Activated CD8-positive, alpha-beta T cell treated with anti-CD3 and anti-CD28 coated beads for 36 hours (primary cell): ENCODE measurements around the gene CLASRP. TPM values are rescaled to one million over a fixed set of nuclear protein-coding genes. Genes with fewer than 3 reads are reported as not detected.

ENCODE experiments used
- ATAC-seq: fragments of 200-7000 bp; cut with Tn5 transposase; one replicate; pipeline ENCODE4 v1.10.0; 2021; ENCODE audit warnings: mild to moderate bottlenecking, moderate library complexity
- CTCF ChIA-PET: fragments of 350-600 bp; sonication (Branson Sonifier 250); formaldehyde crosslinking; loops from one replicate; lab custom pipeline; 2021; ENCODE audit warnings: antibody characterized with exemption; lab: Charles Lee
- POLR2A ChIA-PET: fragments of 350-600 bp; sonication (Branson Sonifier 250); formaldehyde crosslinking; loops from one replicate; lab custom pipeline; 2021; ENCODE audit warnings: antibody characterized with exemption; lab: Charles Lee
- DNase-seq: peaks from one replicate; pipeline ENCODE4 v3.0.0-alpha.2; 2020
- H3K27ac Mint-ChIP-seq: one replicate; pipeline ENCODE4 v1.8.0; 2021; ENCODE audit warnings: mild to moderate bottlenecking, mixed read lengths
- H3K27me3 Mint-ChIP-seq: one replicate; pipeline ENCODE4 v1.8.0; 2021; ENCODE audit warnings: mixed read lengths
- H3K36me3 Mint-ChIP-seq: one replicate; pipeline ENCODE4 v1.8.0; 2021; ENCODE audit warnings: low read depth, mixed read lengths
- H3K4me1 Mint-ChIP-seq: one replicate; pipeline ENCODE4 v1.8.0; 2021; ENCODE audit warnings: low read depth, mixed read lengths
- H3K4me3 Mint-ChIP-seq: one replicate; pipeline ENCODE4 v1.8.0; 2021; ENCODE audit warnings: mild to moderate bottlenecking, moderate library complexity, mixed read lengths
- H3K9me3 Mint-ChIP-seq: one replicate; pipeline ENCODE4 v1.8.0; 2021; ENCODE audit warnings: mixed read lengths
- intact Hi-C: fragments of 100-400 bp; cut with micrococcal nuclease; formaldehyde crosslinking; loops from one replicate; pipeline ENCODE4 v1.10.0; 2022
- total RNA-seq, 2 experiments: library from RNA; stranded (reverse); gene quantifications; one replicate each; pipeline ENCODE4 v1.2.3, GENCODE V29; 2021
- TF ChIP-seq, protein P1 (sequence below): fragments of 200-600 bp; IDR thresholded peaks from one replicate; pipeline ENCODE4 v1.8.0; 2022; ENCODE audit warnings: antibody characterized with exemption, mild to moderate bottlenecking

The CLASRP gene
- total RNA-seq, 2 experiments from 2014 or later: 72.7 to 80.5 TPM

DNA sequence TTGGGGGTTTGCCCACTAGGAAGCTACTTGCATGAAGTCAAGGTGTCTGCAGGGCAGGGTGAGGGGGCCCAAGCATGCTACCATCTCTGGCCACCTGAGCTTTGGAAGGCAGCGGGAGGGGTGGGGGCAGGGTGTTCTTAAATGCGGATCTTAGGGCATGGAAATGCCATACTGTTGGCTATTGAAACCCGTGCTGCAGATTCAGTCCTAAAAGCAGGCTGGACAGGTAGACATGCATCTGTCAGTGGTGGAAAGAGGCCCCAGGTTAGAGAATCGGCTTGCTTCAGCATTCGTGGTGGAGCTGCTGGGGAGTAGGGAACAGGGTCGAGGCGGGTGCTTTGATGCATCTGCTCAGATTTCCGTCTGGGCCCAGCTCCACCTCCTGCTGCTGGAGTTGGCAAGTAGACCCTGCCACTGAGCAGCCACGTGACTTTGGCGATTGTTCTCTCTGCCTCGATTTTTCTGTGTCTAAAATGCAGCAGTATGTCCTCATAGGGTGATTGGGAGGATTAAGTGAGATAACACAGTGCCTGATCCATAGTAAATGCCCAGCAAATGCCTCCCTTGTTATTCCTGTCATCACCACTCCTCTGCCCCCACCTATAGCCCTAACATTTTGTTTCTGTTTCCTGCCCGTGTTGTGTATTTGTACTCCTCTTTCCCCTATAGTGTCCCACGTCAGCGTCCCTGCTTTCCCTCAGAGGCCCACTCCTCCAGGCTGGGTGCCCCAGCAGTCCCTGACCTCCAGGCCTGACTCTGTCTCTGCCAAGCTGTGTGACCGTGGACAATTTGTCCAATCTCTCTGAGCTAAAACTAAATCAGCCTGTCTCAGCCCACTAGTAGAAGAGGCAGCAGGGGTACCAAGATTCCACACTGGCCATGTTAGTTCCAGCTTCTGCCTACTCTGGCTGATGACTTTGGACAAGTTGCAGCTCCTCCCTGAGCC, 59.9 kb downstream of the CLASRP start:
- ATAC-seq: no peak
- Mint-ChIP-seq H3K27me3 (no peaks in the 10 kb centered on the region), H3K36me3 (peaks cover 12% of the 10 kb centered on the region), H3K4me1 (peaks cover 64% of the 10 kb centered on the region), H3K9me3 (no peaks in the 10 kb centered on the region), H3K27ac (peak overlapping the region; percentile 40), H3K4me3 (no peak overlapping the region)
- ChIA-PET CTCF (interaction anchor here (0.9 to 1.4 kb wide), 4 partner anchors 26 to 88 kb away, joined by 3 to 4 read pairs (median 3); no protein-coding TSS in a partner anchor), POLR2A (interaction anchor here (1.0 to 1.6 kb wide), 5 partner anchors 9 to 20 kb away, joined by 3 to 7 read pairs (median 3); no protein-coding TSS in a partner anchor)
- TF ChIP-seq, protein P1, sequence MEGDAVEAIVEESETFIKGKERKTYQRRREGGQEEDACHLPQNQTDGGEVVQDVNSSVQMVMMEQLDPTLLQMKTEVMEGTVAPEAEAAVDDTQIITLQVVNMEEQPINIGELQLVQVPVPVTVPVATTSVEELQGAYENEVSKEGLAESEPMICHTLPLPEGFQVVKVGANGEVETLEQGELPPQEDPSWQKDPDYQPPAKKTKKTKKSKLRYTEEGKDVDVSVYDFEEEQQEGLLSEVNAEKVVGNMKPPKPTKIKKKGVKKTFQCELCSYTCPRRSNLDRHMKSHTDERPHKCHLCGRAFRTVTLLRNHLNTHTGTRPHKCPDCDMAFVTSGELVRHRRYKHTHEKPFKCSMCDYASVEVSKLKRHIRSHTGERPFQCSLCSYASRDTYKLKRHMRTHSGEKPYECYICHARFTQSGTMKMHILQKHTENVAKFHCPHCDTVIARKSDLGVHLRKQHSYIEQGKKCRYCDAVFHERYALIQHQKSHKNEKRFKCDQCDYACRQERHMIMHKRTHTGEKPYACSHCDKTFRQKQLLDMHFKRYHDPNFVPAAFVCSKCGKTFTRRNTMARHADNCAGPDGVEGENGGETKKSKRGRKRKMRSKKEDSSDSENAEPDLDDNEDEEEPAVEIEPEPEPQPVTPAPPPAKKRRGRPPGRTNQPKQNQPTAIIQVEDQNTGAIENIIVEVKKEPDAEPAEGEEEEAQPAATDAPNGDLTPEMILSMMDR: no peak
- no peak for DNase-seq
- intact Hi-C loops: no loop called here

DNA sequence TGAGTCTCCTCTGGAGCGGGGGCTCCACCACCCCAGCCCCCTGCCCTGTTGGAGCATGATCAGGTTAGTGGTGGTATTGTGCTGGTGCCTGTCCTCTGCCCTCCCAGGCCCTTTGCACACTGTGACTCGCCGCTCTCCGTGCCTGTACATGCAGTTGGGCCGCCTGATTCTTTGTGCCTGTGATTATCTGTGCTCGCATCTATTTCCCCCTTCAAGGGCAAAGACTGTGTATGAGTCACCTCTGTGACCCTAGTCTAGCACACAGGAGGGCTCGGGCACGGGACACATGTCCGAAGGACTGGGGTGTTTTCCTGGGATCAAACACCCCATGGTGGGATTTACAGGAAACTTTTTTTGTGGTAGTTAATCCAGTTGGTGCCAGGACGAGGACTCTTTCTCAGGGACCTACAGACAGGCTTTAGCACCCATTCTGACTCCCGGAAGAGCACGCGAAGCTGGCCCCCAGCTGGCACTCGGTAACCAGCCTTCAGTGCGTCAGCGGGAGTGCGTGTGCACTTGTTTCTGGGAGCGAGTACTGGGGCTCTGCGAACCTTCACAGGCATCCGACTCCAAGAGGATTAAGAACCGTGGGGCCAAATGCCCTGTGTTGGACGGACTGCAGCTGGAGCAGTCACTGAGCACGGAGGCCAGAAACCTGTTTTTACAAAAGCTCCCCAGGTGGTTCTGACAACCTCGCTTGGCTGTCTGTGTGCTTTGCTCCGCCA, 60.8 kb downstream of the CLASRP start:
- H3K27ac Mint-ChIP-seq: no peak overlapping the region
- no peaks in the 10 kb centered on the region for H3K9me3 Mint-ChIP-seq
- H3K36me3 Mint-ChIP-seq: peaks cover 5% of the 10 kb centered on the region
- POLR2A ChIA-PET: interaction anchor here (1.0 to 1.4 kb wide), 3 partner anchors 10 to 21 kb away, joined by 3 read pairs; no protein-coding TSS in a partner anchor
- H3K4me3 Mint-ChIP-seq: no peak overlapping the region
- ATAC-seq (no peak), DNase-seq (no peak)
- TF ChIP-seq, protein P1: no peak
- intact Hi-C loops: no loop called here
- H3K4me1 Mint-ChIP-seq: peaks cover 65% of the 10 kb centered on the region
- CTCF ChIA-PET: interaction anchor here (1.0 to 1.4 kb wide), 2 partner anchors 26 to 27 kb away, joined by 3 read pairs; no protein-coding TSS in a partner anchor
- H3K27me3 Mint-ChIP-seq: no peaks in the 10 kb centered on the region

DNA sequence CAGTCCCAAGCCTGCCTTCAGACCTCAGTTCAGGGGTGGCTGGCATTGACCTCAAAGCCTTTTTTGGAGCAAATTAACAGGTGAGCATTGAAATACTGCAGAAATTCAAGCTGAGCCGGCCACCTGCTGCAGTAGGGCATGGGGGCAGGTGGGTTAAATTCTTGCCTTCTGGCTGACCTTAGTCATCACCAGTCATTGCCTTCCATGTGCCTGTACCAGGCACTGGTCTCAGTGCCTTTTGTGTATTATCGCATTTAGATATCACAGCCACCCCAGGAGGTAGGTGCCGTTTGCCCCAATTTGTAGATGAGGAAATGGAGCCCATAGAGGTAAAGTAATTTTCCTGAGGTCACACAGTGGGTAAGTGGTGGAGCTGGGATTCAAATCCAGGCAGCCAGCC, 61.4 kb downstream of the CLASRP start:
- peaks cover 5% of the 10 kb centered on the region for H3K36me3 Mint-ChIP-seq
- H3K9me3 Mint-ChIP-seq: no peaks in the 10 kb centered on the region
- CTCF ChIA-PET: no interaction called here
- intact Hi-C loops: no loop called here
- POLR2A ChIA-PET: interaction anchor here (1.4 kb wide), 2 partner anchors 10 to 11 kb away, joined by 3 read pairs; no protein-coding TSS in a partner anchor
- no peaks in the 10 kb centered on the region for H3K27me3 Mint-ChIP-seq
- TF ChIP-seq, protein P1: no peak
- H3K27ac Mint-ChIP-seq: no peak overlapping the region
- DNase-seq: no peak
- H3K4me1 Mint-ChIP-seq: peaks cover 66% of the 10 kb centered on the region
- no peak overlapping the region for H3K4me3 Mint-ChIP-seq
- no peak for ATAC-seq

- ATAC-seq (no peak), DNase-seq (no peak)
- Mint-ChIP-seq H3K4me1 (peaks cover 68% of the 10 kb centered on the region), H3K27me3 (no peaks in the 10 kb centered on the region), H3K27ac (peak overlapping the region; percentile 10), H3K36me3 (peaks cover 5% of the 10 kb centered on the region), H3K9me3 (no peaks in the 10 kb centered on the region), H3K4me3 (no peak overlapping the region)
- CTCF ChIA-PET: interaction anchor here (1.4 to 3.4 kb wide), 2 partner anchors 13 to 25 kb away, joined by 4 to 17 read pairs; no protein-coding TSS in a partner anchor
- POLR2A ChIA-PET: interaction anchor here (1.4 kb wide), 1 partner anchor 10 kb away, joined by 3 read pairs; no protein-coding TSS in a partner anchor
- TF ChIP-seq, protein P1: no peak
- intact Hi-C loops: no loop called here
These were observed 62.0 kb downstream of the CLASRP start for GRCh38 chr19:45100846-45101252.
